ENCODE measurements around the gene ASH1L. TPM values are rescaled to one million over a fixed set of nuclear protein-coding genes. Genes with fewer than 3 reads are reported as not detected.

Gene ASH1L
- total RNA-seq, 1 donor = 41.6 TPM

DNA sequence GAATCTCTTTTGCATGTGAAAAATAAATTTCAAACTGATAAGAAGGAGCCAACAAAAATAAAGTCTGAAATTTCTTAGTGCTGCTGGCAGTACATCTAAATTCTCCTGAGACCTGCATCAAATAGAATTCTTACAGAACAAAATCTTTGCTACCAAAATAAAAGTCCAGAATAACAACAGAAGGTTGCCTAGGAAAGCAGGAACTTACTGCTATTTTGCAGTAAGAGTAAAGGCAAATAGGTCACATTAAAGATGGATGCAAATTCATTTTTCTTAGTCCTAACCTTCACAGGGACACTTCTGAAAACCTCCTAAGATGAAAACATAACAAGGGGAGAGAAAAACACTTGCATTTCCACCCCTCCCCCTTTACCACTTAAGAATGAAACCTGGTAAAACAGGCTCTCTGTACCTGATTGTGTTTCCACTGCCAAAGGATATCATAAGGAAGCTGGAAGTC, 182.9 kb downstream of the ASH1L start:
- DNase-seq (ENCODE audit: insufficient read length, low spot score, missing footprints) = peak; percentile 86
- Histone ChIP-seq H3K4me1 (ENCODE audit: insufficient read depth, low read length) (peaks cover 22% of the 10 kb centered on the region), H2AFZ (ENCODE audit: low read length) (peak overlapping the region; percentile 69), H3K79me2 (ENCODE audit: insufficient read depth, low read length) (no peaks in the 10 kb centered on the region), H3K27me3 (ENCODE audit: insufficient read depth, low read length) (no peaks in the 10 kb centered on the region), H3K4me2 (ENCODE audit: insufficient read depth, low read length) (peak overlapping the region; percentile 82), H3K9me3 (ENCODE audit: low read depth, low read length) (no peaks in the 10 kb centered on the region), H3K36me3 (ENCODE audit: insufficient read depth, low read length) (peaks cover 15% of the 10 kb centered on the region), H4K20me1 (ENCODE audit: insufficient read depth, low read length) (no peaks in the 10 kb centered on the region), H3K27ac (ENCODE audit: low read depth, low read length) (peak overlapping the region; percentile 89), H3K4me3 (ENCODE audit: insufficient read depth, low read length) (no peak overlapping the region)
- TF ChIP-seq, protein P1, sequence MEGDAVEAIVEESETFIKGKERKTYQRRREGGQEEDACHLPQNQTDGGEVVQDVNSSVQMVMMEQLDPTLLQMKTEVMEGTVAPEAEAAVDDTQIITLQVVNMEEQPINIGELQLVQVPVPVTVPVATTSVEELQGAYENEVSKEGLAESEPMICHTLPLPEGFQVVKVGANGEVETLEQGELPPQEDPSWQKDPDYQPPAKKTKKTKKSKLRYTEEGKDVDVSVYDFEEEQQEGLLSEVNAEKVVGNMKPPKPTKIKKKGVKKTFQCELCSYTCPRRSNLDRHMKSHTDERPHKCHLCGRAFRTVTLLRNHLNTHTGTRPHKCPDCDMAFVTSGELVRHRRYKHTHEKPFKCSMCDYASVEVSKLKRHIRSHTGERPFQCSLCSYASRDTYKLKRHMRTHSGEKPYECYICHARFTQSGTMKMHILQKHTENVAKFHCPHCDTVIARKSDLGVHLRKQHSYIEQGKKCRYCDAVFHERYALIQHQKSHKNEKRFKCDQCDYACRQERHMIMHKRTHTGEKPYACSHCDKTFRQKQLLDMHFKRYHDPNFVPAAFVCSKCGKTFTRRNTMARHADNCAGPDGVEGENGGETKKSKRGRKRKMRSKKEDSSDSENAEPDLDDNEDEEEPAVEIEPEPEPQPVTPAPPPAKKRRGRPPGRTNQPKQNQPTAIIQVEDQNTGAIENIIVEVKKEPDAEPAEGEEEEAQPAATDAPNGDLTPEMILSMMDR (IDR thresholded peaks at IDR 0.05; ENCODE audit: extremely low read depth, low read depth, low read length) = no peak

DNA sequence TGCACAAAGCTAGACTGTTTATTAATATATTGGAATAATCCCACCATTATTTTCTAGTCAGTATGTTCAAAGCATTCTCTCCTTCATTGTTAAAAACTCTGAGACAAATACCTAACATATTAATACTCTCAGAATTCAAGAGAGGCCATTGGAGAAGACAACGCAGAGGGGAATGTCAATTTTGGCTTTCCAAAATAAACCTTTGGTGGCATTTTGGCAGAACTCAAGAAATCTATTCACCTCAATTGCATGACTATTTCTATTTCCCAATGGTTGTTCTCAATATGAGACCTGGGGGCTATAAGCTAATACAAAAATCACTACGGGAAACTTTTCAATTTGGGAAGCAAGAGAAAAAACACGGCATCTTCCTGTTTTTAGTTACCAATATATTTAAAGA, 183.4 kb downstream of the ASH1L start:
- Histone ChIP-seq H3K4me1 (ENCODE audit: insufficient read depth, low read length) (peaks cover 22% of the 10 kb centered on the region), H3K4me2 (ENCODE audit: insufficient read depth, low read length) (peak overlapping the region; percentile 82), H3K79me2 (ENCODE audit: insufficient read depth, low read length) (no peaks in the 10 kb centered on the region), H3K9me3 (ENCODE audit: low read depth, low read length) (no peaks in the 10 kb centered on the region), H3K36me3 (ENCODE audit: insufficient read depth, low read length) (peaks cover 15% of the 10 kb centered on the region), H3K27me3 (ENCODE audit: insufficient read depth, low read length) (no peaks in the 10 kb centered on the region), H2AFZ (ENCODE audit: low read length) (no peak overlapping the region), H4K20me1 (ENCODE audit: insufficient read depth, low read length) (no peaks in the 10 kb centered on the region), H3K27ac (ENCODE audit: low read depth, low read length) (peak overlapping the region; percentile 89), H3K4me3 (ENCODE audit: insufficient read depth, low read length) (peak overlapping the region; percentile 56)
- DNase-seq (ENCODE audit: insufficient read length, low spot score, missing footprints) = no peak
- TF ChIP-seq, protein P1 (IDR thresholded peaks at IDR 0.05; ENCODE audit: extremely low read depth, low read depth, low read length) = no peak

DNA sequence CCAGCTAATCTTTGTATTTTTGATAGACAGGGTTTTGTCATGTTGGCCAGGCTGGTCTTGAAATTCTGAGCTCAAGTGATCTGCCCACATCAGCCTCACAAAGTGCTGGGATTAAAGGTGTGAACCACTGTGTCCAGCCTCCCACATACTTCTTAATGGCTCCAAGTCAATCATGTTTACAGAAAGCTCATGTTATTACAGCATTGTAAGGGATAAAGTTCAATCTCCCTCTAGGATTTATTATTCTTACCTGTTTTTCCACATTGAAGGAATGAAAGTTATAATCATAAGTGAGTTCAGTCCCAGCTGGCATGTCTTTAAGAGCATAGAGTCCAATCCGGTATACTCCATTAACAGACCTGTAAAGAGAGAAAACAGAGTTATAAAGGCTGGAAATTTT, 202.6 kb downstream of the ASH1L start:
- TF ChIP-seq, protein P1 (IDR thresholded peaks at IDR 0.05; ENCODE audit: extremely low read depth, low read depth, low read length) = no peak
- peaks cover 40% of the 10 kb centered on the region for H3K36me3 ChIP-seq (ENCODE audit: insufficient read depth, low read length)
- no peak overlapping the region for H3K4me2 ChIP-seq (ENCODE audit: insufficient read depth, low read length)

DNA sequence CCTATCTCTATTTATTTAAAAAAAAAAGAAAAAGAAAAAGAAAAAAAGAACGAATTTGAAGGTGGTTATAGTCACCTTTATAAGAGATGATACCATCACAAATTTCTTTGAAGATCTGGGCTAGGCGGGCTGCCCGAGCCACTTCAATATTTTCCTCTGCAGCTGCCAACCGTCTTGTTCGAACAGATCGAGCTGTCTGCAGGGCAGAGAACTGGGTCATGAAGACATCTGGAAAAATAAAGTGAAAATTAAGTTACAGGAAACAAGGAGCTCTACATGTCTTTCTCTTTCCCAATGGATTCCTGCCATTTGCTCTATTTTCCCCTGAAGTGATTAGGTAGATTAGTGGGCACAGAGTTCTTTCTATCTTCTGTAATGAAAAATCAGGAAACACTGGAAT, 210.0 kb downstream of the ASH1L start:
- Histone ChIP-seq H2AFZ (ENCODE audit: low read length) (no peak overlapping the region), H3K36me3 (ENCODE audit: insufficient read depth, low read length) (peaks cover 64% of the 10 kb centered on the region), H3K9me3 (ENCODE audit: low read depth, low read length) (no peaks in the 10 kb centered on the region), H3K79me2 (ENCODE audit: insufficient read depth, low read length) (no peaks in the 10 kb centered on the region), H4K20me1 (ENCODE audit: insufficient read depth, low read length) (no peaks in the 10 kb centered on the region), H3K27ac (ENCODE audit: low read depth, low read length) (no peak overlapping the region), H3K4me3 (ENCODE audit: insufficient read depth, low read length) (no peak overlapping the region), H3K4me2 (ENCODE audit: insufficient read depth, low read length) (no peak overlapping the region), H3K4me1 (ENCODE audit: insufficient read depth, low read length) (no peaks in the 10 kb centered on the region), H3K27me3 (ENCODE audit: insufficient read depth, low read length) (no peaks in the 10 kb centered on the region)
- TF ChIP-seq, protein P1 (IDR thresholded peaks at IDR 0.05; ENCODE audit: extremely low read depth, low read depth, low read length) = no peak
- DNase-seq (ENCODE audit: insufficient read length, low spot score, missing footprints) = no peak

More for the DNA sequence above, 202.6 kb downstream of the ASH1L start:
- Histone ChIP-seq H4K20me1 (ENCODE audit: insufficient read depth, low read length) (no peaks in the 10 kb centered on the region), H3K27me3 (ENCODE audit: insufficient read depth, low read length) (no peaks in the 10 kb centered on the region), H3K4me3 (ENCODE audit: insufficient read depth, low read length) (no peak overlapping the region), H3K79me2 (ENCODE audit: insufficient read depth, low read length) (no peaks in the 10 kb centered on the region), H3K9me3 (ENCODE audit: low read depth, low read length) (no peaks in the 10 kb centered on the region), H3K4me1 (ENCODE audit: insufficient read depth, low read length) (no peaks in the 10 kb centered on the region), H3K27ac (ENCODE audit: low read depth, low read length) (no peak overlapping the region), H2AFZ (ENCODE audit: low read length) (no peak overlapping the region)
- DNase-seq (ENCODE audit: insufficient read length, low spot score, missing footprints) = no peak
